IPS-20b (cell line): ENCODE data around the gene ANKRD23.
"Not testable (repeated sequence)": the region's sequence is repeated elsewhere in the genome, so short reads cannot be mapped to it uniquely, and the experiment has no call there.

Experiments
- H3K27ac ChIP-seq: one replicate; pipeline ENCODE4 v1.5.1; 2013; ENCODE audit warnings: low read length
- H3K27me3 ChIP-seq: 2 replicates; pipeline ENCODE4 v1.6.1; 2013; ENCODE audit warnings: mild to moderate bottlenecking, low read length, inconsistent platforms; ENCODE audit not compliant: insufficient read depth
- H3K36me3 ChIP-seq: 2 replicates; pipeline ENCODE4 v1.6.1; 2013; ENCODE audit warnings: low read depth, mild to moderate bottlenecking, inconsistent platforms, low read length, moderate library complexity; ENCODE audit not compliant: insufficient read depth
- H3K4me1 ChIP-seq: 2 replicates; pipeline ENCODE4 v1.6.1; 2013; ENCODE audit warnings: mild to moderate bottlenecking, control low read depth, inconsistent platforms, low read length, moderate library complexity; ENCODE audit not compliant: insufficient read depth
- H3K4me3 ChIP-seq: 2 replicates; pipeline ENCODE4 v1.5.1; 2013; ENCODE audit warnings: mild to moderate bottlenecking, low read length, inconsistent platforms
- H3K9ac ChIP-seq: 2 replicates; pipeline ENCODE4 v1.6.1; 2013; ENCODE audit warnings: low read depth, mild to moderate bottlenecking, inconsistent platforms, low read length, moderate library complexity
- H3K9me3 ChIP-seq: 2 replicates; pipeline ENCODE4 v1.6.1; 2013; ENCODE audit warnings: mild to moderate bottlenecking, low read depth, low read length, inconsistent platforms; ENCODE audit not compliant: insufficient read depth

ANKRD23 gene

DNA sequence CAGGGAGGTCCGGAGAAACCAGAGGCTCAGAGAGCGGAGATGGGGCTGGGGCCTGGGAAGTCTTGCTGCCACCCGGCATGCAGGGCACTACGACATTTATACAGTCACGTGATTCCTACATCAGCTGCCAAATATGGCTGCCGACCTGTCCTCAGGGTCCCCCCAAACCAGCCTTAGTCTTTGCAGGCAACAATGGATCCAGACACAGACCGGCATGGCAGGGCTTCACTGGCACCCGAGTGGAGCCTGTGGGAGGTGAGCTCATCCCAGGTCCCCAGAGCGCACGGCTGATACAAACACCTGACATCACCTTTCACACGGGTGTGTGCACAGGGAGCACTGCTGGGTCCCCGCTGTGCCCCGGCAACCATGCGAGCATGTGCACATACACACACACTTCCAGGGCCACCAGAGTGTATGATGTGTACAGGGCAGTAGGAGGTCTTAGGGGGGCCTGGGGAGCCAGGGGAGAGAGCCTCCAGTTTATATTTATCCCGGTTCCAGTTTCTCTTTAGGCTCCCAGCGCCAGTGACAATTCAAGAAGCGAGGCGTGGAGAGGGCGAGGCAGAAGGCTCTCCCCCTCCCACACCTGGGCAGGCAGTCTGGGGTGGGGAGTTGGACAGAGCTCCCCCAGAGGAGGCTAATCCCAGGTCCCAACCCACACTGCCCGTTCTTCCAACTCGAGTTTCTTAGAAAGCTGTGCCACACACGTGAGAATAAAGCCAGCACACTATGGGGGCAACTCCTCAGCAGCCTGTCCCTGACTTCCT is 23.4 kb upstream of the ANKRD23 start:
- H3K36me3 ChIP-seq = peaks cover 52% of the 10 kb centered on the region
- peak overlapping the region; percentile 90 for H3K4me3 ChIP-seq
- H3K9ac ChIP-seq = peak overlapping the region; percentile 98; the same call in 1 of the 2 replicates

GRCh38 chr2:96866586-96866985 is 22.8 kb upstream of the ANKRD23 start:
- Histone ChIP-seq H3K4me3 (no peak overlapping the region), H3K4me1 (peaks cover 8% of the 10 kb centered on the region), H3K9me3 (no peaks in the 10 kb centered on the region), H3K27me3 (peaks cover 10% of the 10 kb centered on the region), H3K27ac (no peak overlapping the region), H3K36me3 (peaks cover 58% of the 10 kb centered on the region), H3K9ac (no peak overlapping the region)

More for the DNA sequence above, 23.4 kb upstream of the ANKRD23 start:
- Histone ChIP-seq H3K4me1 (peaks cover 8% of the 10 kb centered on the region), H3K9me3 (no peaks in the 10 kb centered on the region), H3K27me3 (peaks cover 10% of the 10 kb centered on the region), H3K27ac (no peak overlapping the region)

- H3K27me3 ChIP-seq = peaks cover 9% of the 10 kb centered on the region
- peaks cover 8% of the 10 kb centered on the region for H3K4me1 ChIP-seq
- H3K9me3 ChIP-seq = no peaks in the 10 kb centered on the region
- H3K36me3 ChIP-seq = peaks cover 62% of the 10 kb centered on the region
- H3K27ac ChIP-seq = no peak overlapping the region
- H3K4me3 ChIP-seq = no peak overlapping the region
- no peak overlapping the region for H3K9ac ChIP-seq
Measured at GRCh38 chr2:96866149-96866548, 22.3 kb upstream of the ANKRD23 start.

DNA sequence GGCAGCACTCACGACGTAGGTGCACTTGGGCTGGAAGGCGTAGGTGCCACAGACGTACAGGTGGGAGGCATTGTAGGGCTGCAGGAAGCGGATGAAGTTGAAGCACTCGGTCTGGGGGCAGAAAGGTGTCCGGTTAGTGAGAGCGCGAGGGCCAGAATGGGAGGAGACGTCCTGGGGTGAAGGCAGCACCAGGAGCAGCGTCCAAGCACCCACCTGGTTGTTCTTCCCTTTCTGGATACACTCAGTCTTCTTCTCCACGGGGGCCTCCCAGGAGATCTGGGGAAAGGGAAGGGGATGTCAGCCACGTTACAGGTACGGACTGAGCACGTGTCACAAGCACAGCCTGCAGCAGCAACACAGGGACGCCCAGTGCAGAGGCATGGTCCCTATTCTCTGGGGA is 21.8 kb upstream of the ANKRD23 start:
- H3K9ac ChIP-seq = no peak overlapping the region
- no peak overlapping the region for H3K27ac ChIP-seq
- H3K4me3 ChIP-seq = no peak overlapping the region
- peaks cover 4% of the 10 kb centered on the region for H3K27me3 ChIP-seq
- H3K36me3 ChIP-seq = peaks cover 67% of the 10 kb centered on the region
- no peaks in the 10 kb centered on the region for H3K9me3 ChIP-seq
- H3K4me1 ChIP-seq = peaks cover 6% of the 10 kb centered on the region

GRCh38 chr2:96864343-96865091 is 20.7 kb upstream of the ANKRD23 start:
- Histone ChIP-seq H3K27me3 (no peaks in the 10 kb centered on the region), H3K36me3 (peaks cover 74% of the 10 kb centered on the region), H3K9ac (no peak overlapping the region), H3K4me1 (peaks cover 4% of the 10 kb centered on the region), H3K27ac (no peak overlapping the region), H3K9me3 (no peaks in the 10 kb centered on the region), H3K4me3 (no peak overlapping the region)

- H3K4me3 ChIP-seq = no peak overlapping the region
- peaks cover 4% of the 10 kb centered on the region for H3K4me1 ChIP-seq
- no peaks in the 10 kb centered on the region for H3K9me3 ChIP-seq
- H3K27ac ChIP-seq = no peak overlapping the region
- H3K9ac ChIP-seq = no peak overlapping the region
- H3K36me3 ChIP-seq = peaks cover 74% of the 10 kb centered on the region
- H3K27me3 ChIP-seq = no peaks in the 10 kb centered on the region
Measured at GRCh38 chr2:96863575-96864342, 19.9 kb upstream of the ANKRD23 start.

GRCh38 chr2:96863056-96863455 is 19.2 kb upstream of the ANKRD23 start:
- H3K4me1 ChIP-seq, H3K27me3 ChIP-seq, H3K9ac ChIP-seq, H3K27ac ChIP-seq, H3K9me3 ChIP-seq, H3K4me3 ChIP-seq: not testable (repeated sequence)
- H3K36me3 ChIP-seq = peaks cover 74% of the 10 kb centered on the region

- Histone ChIP-seq H3K27ac (no peak overlapping the region), H3K27me3 (no peaks in the 10 kb centered on the region), H3K9ac (no peak overlapping the region), H3K36me3 (peaks cover 58% of the 10 kb centered on the region), H3K4me1 (peaks cover 7% of the 10 kb centered on the region), H3K4me3 (no peak overlapping the region), H3K9me3 (no peaks in the 10 kb centered on the region)
Measured at GRCh38 chr2:96861074-96861473, 17.3 kb upstream of the ANKRD23 start.

GRCh38 chr2:96860065-96861029 is 16.5 kb upstream of the ANKRD23 start:
- Histone ChIP-seq H3K27ac (no peak overlapping the region), H3K9ac (no peak overlapping the region), H3K4me3 (no peak overlapping the region), H3K27me3 (no peaks in the 10 kb centered on the region), H3K36me3 (peaks cover 51% of the 10 kb centered on the region), H3K9me3 (no peaks in the 10 kb centered on the region), H3K4me1 (peaks cover 7% of the 10 kb centered on the region)

DNA sequence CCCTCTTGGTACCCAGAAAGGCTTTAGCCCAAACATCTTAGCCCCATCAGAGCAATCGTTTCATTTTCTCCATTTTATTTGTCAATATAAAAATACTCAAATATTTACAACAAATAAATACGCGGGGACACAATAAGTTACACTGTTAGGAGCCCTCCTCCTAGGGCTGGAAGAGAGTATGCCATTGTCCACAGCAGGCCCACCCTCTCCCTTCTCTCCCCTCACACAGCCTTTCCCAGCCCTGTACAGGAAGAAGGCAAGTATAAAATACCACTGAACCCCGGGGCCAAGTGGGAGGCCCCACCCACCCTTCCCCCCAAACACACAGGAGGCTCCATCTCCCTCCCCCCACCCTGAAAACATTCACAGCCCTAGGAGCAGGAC is 15.9 kb upstream of the ANKRD23 start:
- H3K4me3 ChIP-seq = no peak overlapping the region; the same call in 1 of the 2 replicates
- H3K4me1 ChIP-seq = peaks cover 7% of the 10 kb centered on the region
- H3K27me3 ChIP-seq = no peaks in the 10 kb centered on the region
- no peak overlapping the region for H3K9ac ChIP-seq
- no peak overlapping the region for H3K27ac ChIP-seq
- H3K36me3 ChIP-seq = peaks cover 44% of the 10 kb centered on the region
- no peaks in the 10 kb centered on the region for H3K9me3 ChIP-seq
